CD14-positive monocyte (primary cell): ENCODE measurements around the gene PDE8B. TPM values are rescaled to one million over a fixed set of nuclear protein-coding genes. Genes with fewer than 3 reads are reported as not detected.

Experiments used
- DNase-seq, 3 donors: peaks; one replicate each; pipeline ENCODE4 v3.0.0-alpha.2; 2011 to 2022
- H2AFZ ChIP-seq: 2 replicates; pipeline ENCODE4 v1.6.0; 2012; ENCODE audit warnings: mild to moderate bottlenecking, low read depth, low read length, inconsistent platforms; ENCODE audit not compliant: insufficient read depth, poor library complexity, severe bottlenecking
- H3K27ac ChIP-seq, 2 donors: 1 replicate in 1 of 2; 2 replicates in 1 of 2; pipeline ENCODE4 v1.5.1; 2012 to 2013; ENCODE audit warnings: low read length in 2 of 2, control low read depth in 1 of 2, inconsistent platforms in 1 of 2, low read depth in 1 of 2, mild to moderate bottlenecking in 1 of 2
- H3K27me3 ChIP-seq, 2 donors: one replicate each; pipeline versions ENCODE4 v1.6.0 to v1.6.1; 2011 to 2013; ENCODE audit warnings: low read length in 2 of 2; ENCODE audit not compliant: control insufficient read depth in 2 of 2, insufficient read depth in 2 of 2
- H3K36me3 ChIP-seq, 2 donors: replicated peaks in 1 of 2; 1 replicate in 1 of 2; 2 replicates in 1 of 2; pipeline versions ENCODE4 v1.5.1 to v1.6.1; 2012 to 2013; ENCODE audit warnings: low read length in 2 of 2, control low read depth in 1 of 2, inconsistent platforms in 1 of 2, mild to moderate bottlenecking in 1 of 2; ENCODE audit not compliant: insufficient read depth in 2 of 2, control insufficient read depth in 1 of 2
- H3K4me1 ChIP-seq, 2 donors: 1 replicate in 1 of 2; 2 replicates in 1 of 2; pipeline versions ENCODE4 v1.5.1 to v1.6.1; 2012 to 2013; ENCODE audit warnings: low read length in 2 of 2, control low read depth in 1 of 2, inconsistent platforms in 1 of 2, mild to moderate bottlenecking in 1 of 2, moderate library complexity in 1 of 2; ENCODE audit not compliant: insufficient read depth in 2 of 2, control insufficient read depth in 1 of 2
- H3K4me2 ChIP-seq: replicated peaks from 2 replicates; pipeline ENCODE3; 2012; ENCODE audit warnings: low read length, moderate library complexity, mild to moderate bottlenecking; ENCODE audit not compliant: poor library complexity, severe bottlenecking; ENCODE audit errors: extremely low read depth
- H3K4me3 ChIP-seq, 3 experiments: fragments of 200-600 bp in 1 of 3; sonication (generic) in 1 of 3; replicated peaks in 1 of 3; 1 replicate in 2 of 3; 2 replicates in 1 of 3; pipeline ENCODE4 v1.5.1; 2011 to 2013; ENCODE audit warnings: low read length in 3 of 3, mild to moderate bottlenecking in 3 of 3, control low read depth in 2 of 3, low read depth in 2 of 3, inconsistent platforms in 1 of 3, moderate library complexity in 1 of 3
- H3K79me2 ChIP-seq: 2 replicates; pipeline ENCODE4 v1.6.0; 2012; ENCODE audit warnings: mild to moderate bottlenecking, control low read depth, inconsistent platforms, low read length, moderate library complexity; ENCODE audit not compliant: insufficient read depth
- H3K9ac ChIP-seq: 2 replicates; pipeline ENCODE4 v1.6.0; 2017; ENCODE audit warnings: low read length, mild to moderate bottlenecking; ENCODE audit not compliant: insufficient read depth, poor library complexity, severe bottlenecking
- H3K9me3 ChIP-seq, 2 donors: replicated peaks in 1 of 2; 1 replicate in 1 of 2; 2 replicates in 1 of 2; pipeline versions ENCODE4 v1.5.1 to v1.6.1; 2012 to 2013; ENCODE audit warnings: low read length in 2 of 2, control low read depth in 1 of 2; ENCODE audit not compliant: control insufficient read depth in 1 of 2, insufficient read depth in 1 of 2
- H4K20me1 ChIP-seq: 2 replicates; pipeline ENCODE4 v1.6.0; 2012; ENCODE audit warnings: mild to moderate bottlenecking, low read length, control low read depth, moderate library complexity; ENCODE audit not compliant: insufficient read depth
- H3K27ac Mint-ChIP-seq, 7 donors: one replicate each; pipeline ENCODE4 v1.8.0; 2020; ENCODE audit warnings: mild to moderate bottlenecking in 7 of 7, mixed read lengths in 7 of 7, moderate library complexity in 6 of 7, inconsistent platforms in 2 of 7
- H3K27me3 Mint-ChIP-seq, 3 donors: one replicate each; pipeline ENCODE4 v1.8.0; 2021 to 2022; ENCODE audit warnings: low read depth in 3 of 3, mild to moderate bottlenecking in 3 of 3, mixed read lengths in 3 of 3, moderate library complexity in 3 of 3, inconsistent platforms in 1 of 3
- H3K36me3 Mint-ChIP-seq, 2 donors: one replicate each; pipeline ENCODE4 v1.8.0; 2020; ENCODE audit warnings: mixed read lengths in 2 of 2, inconsistent platforms in 1 of 2, mild to moderate bottlenecking in 1 of 2
- H3K4me1 Mint-ChIP-seq: one replicate; pipeline ENCODE4 v1.8.0; 2020; ENCODE audit warnings: mild to moderate bottlenecking, mixed read lengths
- H3K4me3 Mint-ChIP-seq, 2 donors: one replicate each; pipeline ENCODE4 v1.8.0; 2020; ENCODE audit warnings: mild to moderate bottlenecking in 2 of 2, mixed read lengths in 2 of 2, moderate library complexity in 1 of 2
- H3K9me3 Mint-ChIP-seq, 7 donors: one replicate each; pipeline ENCODE4 v1.8.0; 2020 to 2022; ENCODE audit warnings: mixed read lengths in 7 of 7, mild to moderate bottlenecking in 6 of 7, moderate library complexity in 6 of 7, inconsistent platforms in 2 of 7
- CTCF ChIP-seq: fragments of 200-600 bp; IDR thresholded peaks from one replicate; pipeline ENCODE4 v1.8.0; 2022; ENCODE audit warnings: antibody characterized with exemption, mild to moderate bottlenecking
- WGBS: methylation state at CpG from one replicate; pipeline ENCODE4 v1.1.5; 2013; ENCODE audit warnings: missing lambda C conversion rate; ENCODE audit not compliant: insufficient coverage; 5-methylcytosine and 5-hydroxymethylcytosine counted together
- intact Hi-C, 2 donors: fragments of 100-400 bp; cut with micrococcal nuclease; formaldehyde crosslinking; loops; one replicate each; pipeline versions ENCODE4 v1.15.0 to v1.15.1; 2023
- polyA plus RNA-seq, 3 donors: library from polyadenylated mRNA; depleted of rRNA in 1 of 3; unstranded in 2 of 3; stranded (reverse) in 1 of 3; fragments of 300-500 nt in 2 of 3; fragments of >200 nt in 1 of 3; fragmentation: Illumina TruSeq in 2 of 3; gene quantifications; 1 replicate in 2 of 3; 2 replicates in 1 of 3; pipeline ENCODE4 v1.2.3, GENCODE V29; 2012 to 2021

Gene PDE8B
- polyA plus RNA-seq, 3 donors, result 0.11 to 0.61 (median 0.29) TPM

DNA sequence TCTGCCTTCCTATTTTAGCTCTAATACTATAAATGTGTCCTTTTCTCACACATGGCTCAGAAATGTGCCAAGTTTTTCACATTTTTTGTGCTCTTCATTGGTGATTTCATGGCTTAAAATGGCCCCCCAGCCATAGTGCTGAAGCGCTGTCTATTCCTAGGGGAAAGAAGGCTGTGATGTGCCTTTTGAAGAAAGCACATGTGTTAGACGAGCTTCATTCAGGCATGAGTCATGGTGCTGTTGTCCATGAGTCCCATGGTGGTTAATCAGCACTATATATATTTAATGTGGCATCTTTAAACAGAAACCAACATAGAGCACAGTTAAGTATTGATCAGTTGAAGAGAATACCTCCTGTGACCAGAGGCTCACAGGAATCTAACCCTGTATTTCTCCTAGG lies 55.8 kb downstream of the PDE8B start:
- Histone ChIP-seq H3K9ac (no peak overlapping the region), H3K4me3 (no peak overlapping the region), H3K27ac (no peak overlapping the region), H3K79me2 (no peaks in the 10 kb centered on the region), H4K20me1 (no peaks in the 10 kb centered on the region), H2AFZ (no peak overlapping the region), H3K36me3 (no peaks in the 10 kb centered on the region), H3K9me3 (no peaks in the 10 kb centered on the region), H3K4me1 (peaks cover 0 to 4% of the 10 kb centered on the region in 2 donors), H3K27me3 (no peaks in the 10 kb centered on the region), H3K4me2 (no peak overlapping the region)
- DNase-seq, result no peak
- intact Hi-C loops, result no loop called here
- no peaks in the 10 kb centered on the region for H3K36me3 Mint-ChIP-seq
- peaks cover 0 to 7% (median 3%) of the 10 kb centered on the region in 7 donors for H3K9me3 Mint-ChIP-seq
- WGBS, result no CpG with 5 or more reads among the region's 2 CpGs
- H3K27me3 Mint-ChIP-seq, result peaks cover 0 to 4% (median 1%) of the 10 kb centered on the region in 3 donors
- no peak overlapping the region for H3K27ac Mint-ChIP-seq
- no peak for TF ChIP-seq CTCF
- H3K4me1 Mint-ChIP-seq, result peaks cover 12% of the 10 kb centered on the region
- no peak overlapping the region for H3K4me3 Mint-ChIP-seq

- H3K79me2 ChIP-seq, result no peaks in the 10 kb centered on the region
- no peaks in the 10 kb centered on the region for H3K36me3 ChIP-seq
- DNase-seq, result no peak
- H3K4me1 Mint-ChIP-seq, result peaks cover 15% of the 10 kb centered on the region
- intact Hi-C loops, result no loop called here
- no peak overlapping the region for H3K9ac ChIP-seq
- peaks cover 0 to 4% (median 0%) of the 10 kb centered on the region in 3 donors for H3K27me3 Mint-ChIP-seq
- TF ChIP-seq CTCF, result no peak
- H3K4me2 ChIP-seq, result no peak overlapping the region
- H3K9me3 Mint-ChIP-seq, result peaks cover 0 to 7% (median 3%) of the 10 kb centered on the region in 7 donors
- no peak overlapping the region for H3K27ac ChIP-seq
- H2AFZ ChIP-seq, result no peak overlapping the region
- peaks cover 0 to 3% of the 10 kb centered on the region in 2 donors for H3K4me1 ChIP-seq
- H3K27me3 ChIP-seq, result no peaks in the 10 kb centered on the region
- H3K4me3 ChIP-seq, result no peak overlapping the region
- no peaks in the 10 kb centered on the region for H4K20me1 ChIP-seq
- H3K9me3 ChIP-seq, result no peaks in the 10 kb centered on the region
- H3K27ac Mint-ChIP-seq, result no peak overlapping the region
- H3K4me3 Mint-ChIP-seq, result no peak overlapping the region
- H3K36me3 Mint-ChIP-seq, result no peaks in the 10 kb centered on the region
- 100% methylated on average over 1 of the region's 3 CpGs for WGBS
These were observed 57.0 kb downstream of the PDE8B start for GRCh38 chr5:77267496-77267895.
